Measurements from ENCODE around the gene MAT2A. TPM values are rescaled to one million over a fixed set of nuclear protein-coding genes. Genes with fewer than 3 reads are reported as not detected.

MAT2A gene
- total RNA-seq, 6 experiments from 2014 or later: 138 to 171 (median 158) TPM

DNA sequence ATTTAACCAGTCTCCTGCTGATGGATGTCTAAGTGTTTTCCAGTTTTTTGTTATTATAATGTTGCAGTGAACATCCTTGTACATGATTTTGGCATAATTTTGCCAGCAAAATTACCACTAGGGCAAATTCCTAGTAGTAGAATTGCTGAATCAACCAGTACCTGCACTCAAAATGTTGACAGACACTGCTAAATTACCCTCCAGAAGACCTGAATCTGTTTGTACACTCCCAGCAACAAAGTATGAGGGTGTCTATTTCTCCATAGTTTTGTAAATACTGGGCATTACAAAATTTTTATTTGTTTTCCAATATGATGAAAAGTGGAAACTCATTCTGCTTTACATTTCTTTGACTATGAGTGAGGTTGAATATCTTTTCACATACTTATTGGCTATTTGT, 11.2 kb upstream of the MAT2A start:
- Mint-ChIP-seq H3K27me3 (ENCODE audit: insufficient read depth) (peaks cover 11% of the 10 kb centered on the region), H3K9me3 (no peaks in the 10 kb centered on the region; the same call in 1 of the 2 replicates), H3K36me3 (ENCODE audit: low read depth) (no peaks in the 10 kb centered on the region), H3K27ac (no peak overlapping the region), H3K4me1 (ENCODE audit: low read depth) (peaks cover 10% of the 10 kb centered on the region), H3K4me3 (no peak overlapping the region)
- DNase-seq: no peak
- TF ChIP-seq, protein P1, sequence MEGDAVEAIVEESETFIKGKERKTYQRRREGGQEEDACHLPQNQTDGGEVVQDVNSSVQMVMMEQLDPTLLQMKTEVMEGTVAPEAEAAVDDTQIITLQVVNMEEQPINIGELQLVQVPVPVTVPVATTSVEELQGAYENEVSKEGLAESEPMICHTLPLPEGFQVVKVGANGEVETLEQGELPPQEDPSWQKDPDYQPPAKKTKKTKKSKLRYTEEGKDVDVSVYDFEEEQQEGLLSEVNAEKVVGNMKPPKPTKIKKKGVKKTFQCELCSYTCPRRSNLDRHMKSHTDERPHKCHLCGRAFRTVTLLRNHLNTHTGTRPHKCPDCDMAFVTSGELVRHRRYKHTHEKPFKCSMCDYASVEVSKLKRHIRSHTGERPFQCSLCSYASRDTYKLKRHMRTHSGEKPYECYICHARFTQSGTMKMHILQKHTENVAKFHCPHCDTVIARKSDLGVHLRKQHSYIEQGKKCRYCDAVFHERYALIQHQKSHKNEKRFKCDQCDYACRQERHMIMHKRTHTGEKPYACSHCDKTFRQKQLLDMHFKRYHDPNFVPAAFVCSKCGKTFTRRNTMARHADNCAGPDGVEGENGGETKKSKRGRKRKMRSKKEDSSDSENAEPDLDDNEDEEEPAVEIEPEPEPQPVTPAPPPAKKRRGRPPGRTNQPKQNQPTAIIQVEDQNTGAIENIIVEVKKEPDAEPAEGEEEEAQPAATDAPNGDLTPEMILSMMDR (IDR thresholded peaks at IDR 0.05): no peak

DNA sequence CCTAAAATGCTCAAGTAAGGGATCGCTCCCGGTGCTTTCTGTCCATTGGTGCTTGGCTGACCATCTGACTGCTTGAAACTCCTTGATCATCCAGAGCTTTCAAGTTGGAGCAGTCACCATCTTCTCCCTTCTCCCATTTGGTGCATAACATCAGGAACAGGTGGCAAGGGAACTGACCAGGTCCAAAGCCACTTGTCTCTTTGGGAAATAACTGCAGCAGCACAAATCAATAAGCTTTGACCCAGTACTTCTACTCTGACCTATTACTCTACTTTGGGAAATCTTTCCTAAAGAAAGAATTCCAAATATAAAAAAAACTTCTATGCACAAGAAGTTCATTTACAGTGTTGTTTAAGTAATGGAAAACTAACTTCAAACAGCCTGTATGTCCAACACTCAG, 10.6 kb upstream of the MAT2A start:
- Mint-ChIP-seq H3K27ac (no peak overlapping the region), H3K4me3 (no peak overlapping the region), H3K36me3 (ENCODE audit: low read depth) (no peaks in the 10 kb centered on the region), H3K27me3 (ENCODE audit: insufficient read depth) (peaks cover 11% of the 10 kb centered on the region), H3K9me3 (no peaks in the 10 kb centered on the region; the same call in 1 of the 2 replicates), H3K4me1 (ENCODE audit: low read depth) (peaks cover 10% of the 10 kb centered on the region)
- TF ChIP-seq, protein P1 (IDR thresholded peaks at IDR 0.05): no peak
- DNase-seq: no peak

DNA sequence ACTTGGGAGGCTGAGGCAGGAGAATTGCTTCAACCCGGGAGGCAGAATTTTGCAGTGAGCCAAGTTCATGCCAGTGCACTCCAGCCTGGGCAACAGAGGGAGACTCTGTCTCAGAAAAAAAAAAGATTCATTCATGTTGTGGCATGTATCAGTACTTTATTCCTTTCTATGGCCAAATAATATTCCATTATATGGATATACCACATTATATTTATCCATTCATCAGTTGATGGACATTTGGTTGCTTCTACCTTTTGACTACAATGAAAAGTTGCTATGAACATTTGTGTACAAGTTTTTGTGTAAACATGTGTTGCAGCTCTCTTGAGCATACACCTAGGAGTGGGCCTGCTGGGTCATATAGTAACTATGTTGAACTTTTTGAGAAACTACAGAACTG, 9.2 kb upstream of the MAT2A start:
- no peak for DNase-seq
- Mint-ChIP-seq H3K27me3 (ENCODE audit: insufficient read depth) (peaks cover 13% of the 10 kb centered on the region), H3K4me1 (ENCODE audit: low read depth) (peaks cover 3% of the 10 kb centered on the region), H3K27ac (no peak overlapping the region), H3K4me3 (no peak overlapping the region), H3K36me3 (ENCODE audit: low read depth) (no peaks in the 10 kb centered on the region), H3K9me3 (no peaks in the 10 kb centered on the region; the same call in 1 of the 2 replicates)
- TF ChIP-seq, protein P1 (IDR thresholded peaks at IDR 0.05): no peak

DNA sequence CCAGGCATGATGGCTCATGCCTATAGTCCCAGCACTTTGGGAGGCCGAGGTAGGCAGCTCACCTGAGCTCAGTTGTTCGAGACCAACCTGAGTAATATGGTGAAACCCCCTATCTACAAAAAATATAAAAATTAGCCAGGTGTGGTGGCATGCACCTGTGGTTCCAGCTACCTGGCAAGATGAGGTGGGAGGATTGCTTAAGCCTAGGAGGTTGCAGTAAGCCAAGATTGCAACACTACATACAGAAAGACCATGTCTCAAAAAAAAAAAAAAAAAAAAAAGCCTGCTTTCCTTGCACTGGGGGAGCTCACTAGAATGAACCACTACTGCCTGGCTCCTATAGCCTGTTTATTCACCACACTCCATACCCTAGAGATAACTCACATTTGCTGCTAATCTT, 7.4 kb upstream of the MAT2A start:
- H3K27ac Mint-ChIP-seq: no peak overlapping the region
- TF ChIP-seq, protein P1 (IDR thresholded peaks at IDR 0.05): no peak
- peaks cover 5% of the 10 kb centered on the region; the same call in 1 of the 2 replicates for H3K36me3 Mint-ChIP-seq (ENCODE audit: low read depth)
- H3K27me3 Mint-ChIP-seq (ENCODE audit: insufficient read depth): peaks cover 10% of the 10 kb centered on the region
- H3K4me1 Mint-ChIP-seq (ENCODE audit: low read depth): peaks cover 6% of the 10 kb centered on the region
- no peaks in the 10 kb centered on the region; the same call in 1 of the 2 replicates for H3K9me3 Mint-ChIP-seq
- H3K4me3 Mint-ChIP-seq: no peak overlapping the region
- no peak for DNase-seq

DNA sequence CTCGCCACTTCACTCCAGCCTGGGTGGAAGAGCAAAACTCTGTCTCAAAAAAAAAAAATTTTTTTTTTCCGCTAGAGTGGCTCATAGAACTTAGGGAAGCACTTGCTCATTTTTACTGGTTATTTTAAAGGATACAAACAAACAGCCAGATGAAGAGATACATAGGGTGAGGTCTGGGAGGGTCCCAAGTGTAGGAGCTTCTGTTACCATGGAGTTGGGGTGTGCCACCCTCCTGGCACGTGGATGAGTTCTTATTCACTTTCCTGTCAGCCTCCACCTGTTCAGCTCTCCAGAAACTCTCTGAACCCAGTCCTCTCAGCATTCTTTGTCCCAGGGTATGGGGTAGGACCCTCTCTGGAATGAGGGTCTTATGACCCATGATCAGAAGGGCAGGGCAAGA, 4.9 kb upstream of the MAT2A start:
- peaks cover 5% of the 10 kb centered on the region; the same call in 1 of the 2 replicates for H3K36me3 Mint-ChIP-seq (ENCODE audit: low read depth)
- no peak overlapping the region for H3K4me3 Mint-ChIP-seq
- no peak overlapping the region for H3K27ac Mint-ChIP-seq
- H3K4me1 Mint-ChIP-seq (ENCODE audit: low read depth): peaks cover 23% of the 10 kb centered on the region
- H3K27me3 Mint-ChIP-seq (ENCODE audit: insufficient read depth): peaks cover 14% of the 10 kb centered on the region
- no peaks in the 10 kb centered on the region; the same call in 1 of the 2 replicates for H3K9me3 Mint-ChIP-seq
- TF ChIP-seq, protein P1 (IDR thresholded peaks at IDR 0.05): no peak
- no peak for DNase-seq

DNA sequence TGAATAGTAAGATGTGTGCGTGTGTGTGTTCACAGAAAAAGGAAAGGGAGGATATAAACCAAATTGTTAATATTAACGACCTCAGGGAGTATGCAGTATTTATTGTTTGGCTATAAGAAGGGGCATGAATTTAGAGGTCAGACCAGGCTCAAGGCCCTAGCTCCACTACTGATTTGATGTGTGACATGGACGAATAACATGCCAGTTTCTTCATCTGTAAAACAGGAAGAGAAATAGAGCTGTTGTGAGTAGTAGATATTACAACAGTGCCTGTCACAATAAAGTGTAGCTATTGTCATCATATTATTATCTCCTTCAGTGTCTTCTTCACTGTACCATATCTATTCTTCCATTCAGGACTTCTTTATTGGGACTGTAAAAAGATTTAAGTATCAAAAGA, 4.1 kb upstream of the MAT2A start:
- DNase-seq: no peak
- peaks cover 17% of the 10 kb centered on the region for H3K27me3 Mint-ChIP-seq (ENCODE audit: insufficient read depth)
- peaks cover 7% of the 10 kb centered on the region for H3K36me3 Mint-ChIP-seq (ENCODE audit: low read depth)
- TF ChIP-seq, protein P1 (IDR thresholded peaks at IDR 0.05): no peak
- H3K4me1 Mint-ChIP-seq (ENCODE audit: low read depth): peaks cover 23% of the 10 kb centered on the region
- H3K4me3 Mint-ChIP-seq: no peak overlapping the region
- H3K9me3 Mint-ChIP-seq: no peaks in the 10 kb centered on the region; the same call in 1 of the 2 replicates
- no peak overlapping the region for H3K27ac Mint-ChIP-seq
